ENCODE results near the gene ACTG1.

- TF ChIP-seq YY1 (IDR thresholded peaks at IDR 0.05; ENCODE audit: insufficient read depth, insufficient read length) (no peak), ZNF274 (IDR thresholded peaks at IDR 0.05; ENCODE audit: low read depth, low read length) (no peak), SUZ12 (IDR thresholded peaks at IDR 0.05; ENCODE audit: extremely low read depth, insufficient read depth, insufficient read length) (no peak)
These were observed 31.4 kb downstream of the ACTG1 start for GRCh38 chr17:81481073-81481799.

All from NT2/D1 (cell line).